PFSK-1 (cell line): ENCODE data around the gene LAMA1.

Source experiments
- FOXP2 ChIP-seq: optimal IDR thresholded peaks from 2 replicates; pipeline ENCODE3; 2011; ENCODE audit warnings: borderline replicate concordance, control low read depth, inconsistent platforms; ENCODE audit not compliant: insufficient read depth; ENCODE audit errors: extremely low read length, extremely low read depth
- POLR2AphosphoS5 ChIP-seq: IDR thresholded peaks from 2 replicates; pipeline ENCODE4 v1.6.1; 2012; ENCODE audit warnings: low read depth, mild to moderate bottlenecking, control low read depth, low read length, moderate library complexity
- SIN3A ChIP-seq: IDR thresholded peaks from 2 replicates; pipeline ENCODE4 v1.6.1; 2012; ENCODE audit warnings: mild to moderate bottlenecking, low read length, moderate library complexity, borderline replicate concordance; ENCODE audit not compliant: insufficient read depth
- TAF1 ChIP-seq: IDR thresholded peaks from 2 replicates; pipeline ENCODE4 v1.6.1; 2012; ENCODE audit warnings: low read length, control low read depth, borderline replicate concordance; ENCODE audit not compliant: insufficient read depth
- TF ChIP-seq, protein P1 (sequence below), 2 experiments: IDR thresholded peaks; 2 replicates each; pipeline versions ENCODE4 v1.6.1 to v1.8.0; 2011 to 2012; ENCODE audit warnings: low read depth in 2 of 2, low read length in 2 of 2, control low read depth in 1 of 2, inconsistent platforms in 1 of 2, mild to moderate bottlenecking in 1 of 2, moderate library complexity in 1 of 2; ENCODE audit not compliant: insufficient read depth in 1 of 2

DNA sequence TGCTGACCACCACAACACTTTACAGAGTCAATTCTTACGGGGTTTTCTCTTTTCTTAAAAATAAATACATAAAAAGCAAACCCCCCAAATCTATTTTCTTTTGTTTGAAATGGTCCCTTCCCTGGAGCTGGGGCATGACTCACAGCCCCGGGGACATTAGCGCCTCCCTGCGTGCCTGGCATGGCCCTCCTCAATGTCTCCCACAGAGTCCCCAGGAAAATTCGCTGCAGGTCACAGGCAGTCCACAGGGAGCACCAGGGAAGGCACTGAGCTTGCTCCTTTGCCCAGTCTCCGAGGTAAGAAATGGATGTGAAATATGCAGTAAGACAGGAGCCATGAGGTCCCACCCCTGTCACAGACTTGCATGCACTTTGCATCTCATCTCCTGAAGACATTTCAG lies 142.5 kb downstream of the LAMA1 start:
- TF ChIP-seq POLR2AphosphoS5 (no peak), TAF1 (no peak), SIN3A (no peak), FOXP2 (no peak)
- TF ChIP-seq, protein P1, sequence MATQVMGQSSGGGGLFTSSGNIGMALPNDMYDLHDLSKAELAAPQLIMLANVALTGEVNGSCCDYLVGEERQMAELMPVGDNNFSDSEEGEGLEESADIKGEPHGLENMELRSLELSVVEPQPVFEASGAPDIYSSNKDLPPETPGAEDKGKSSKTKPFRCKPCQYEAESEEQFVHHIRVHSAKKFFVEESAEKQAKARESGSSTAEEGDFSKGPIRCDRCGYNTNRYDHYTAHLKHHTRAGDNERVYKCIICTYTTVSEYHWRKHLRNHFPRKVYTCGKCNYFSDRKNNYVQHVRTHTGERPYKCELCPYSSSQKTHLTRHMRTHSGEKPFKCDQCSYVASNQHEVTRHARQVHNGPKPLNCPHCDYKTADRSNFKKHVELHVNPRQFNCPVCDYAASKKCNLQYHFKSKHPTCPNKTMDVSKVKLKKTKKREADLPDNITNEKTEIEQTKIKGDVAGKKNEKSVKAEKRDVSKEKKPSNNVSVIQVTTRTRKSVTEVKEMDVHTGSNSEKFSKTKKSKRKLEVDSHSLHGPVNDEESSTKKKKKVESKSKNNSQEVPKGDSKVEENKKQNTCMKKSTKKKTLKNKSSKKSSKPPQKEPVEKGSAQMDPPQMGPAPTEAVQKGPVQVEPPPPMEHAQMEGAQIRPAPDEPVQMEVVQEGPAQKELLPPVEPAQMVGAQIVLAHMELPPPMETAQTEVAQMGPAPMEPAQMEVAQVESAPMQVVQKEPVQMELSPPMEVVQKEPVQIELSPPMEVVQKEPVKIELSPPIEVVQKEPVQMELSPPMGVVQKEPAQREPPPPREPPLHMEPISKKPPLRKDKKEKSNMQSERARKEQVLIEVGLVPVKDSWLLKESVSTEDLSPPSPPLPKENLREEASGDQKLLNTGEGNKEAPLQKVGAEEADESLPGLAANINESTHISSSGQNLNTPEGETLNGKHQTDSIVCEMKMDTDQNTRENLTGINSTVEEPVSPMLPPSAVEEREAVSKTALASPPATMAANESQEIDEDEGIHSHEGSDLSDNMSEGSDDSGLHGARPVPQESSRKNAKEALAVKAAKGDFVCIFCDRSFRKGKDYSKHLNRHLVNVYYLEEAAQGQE (IDR thresholded peaks at IDR 0.05; ENCODE audit: insufficient read depth in 1 of 2, low read depth in 2 of 2, low read length in 2 of 2), result no peak
